ENCODE data around the gene EGFR. TPM values are rescaled to one million over a fixed set of nuclear protein-coding genes. Genes with fewer than 3 reads are reported as not detected.
"Not testable (repeated sequence)": the region's sequence is repeated elsewhere in the genome, so short reads cannot be mapped to it uniquely, and the experiment has no call there.

Gene EGFR
- total RNA-seq, 2 experiments from 2014 or later: not detected

GRCh38 chr7:55035410-55035809, 16.6 kb downstream of the EGFR start:
- not testable (repeated sequence) for H3K4me1 Mint-ChIP-seq

DNA sequence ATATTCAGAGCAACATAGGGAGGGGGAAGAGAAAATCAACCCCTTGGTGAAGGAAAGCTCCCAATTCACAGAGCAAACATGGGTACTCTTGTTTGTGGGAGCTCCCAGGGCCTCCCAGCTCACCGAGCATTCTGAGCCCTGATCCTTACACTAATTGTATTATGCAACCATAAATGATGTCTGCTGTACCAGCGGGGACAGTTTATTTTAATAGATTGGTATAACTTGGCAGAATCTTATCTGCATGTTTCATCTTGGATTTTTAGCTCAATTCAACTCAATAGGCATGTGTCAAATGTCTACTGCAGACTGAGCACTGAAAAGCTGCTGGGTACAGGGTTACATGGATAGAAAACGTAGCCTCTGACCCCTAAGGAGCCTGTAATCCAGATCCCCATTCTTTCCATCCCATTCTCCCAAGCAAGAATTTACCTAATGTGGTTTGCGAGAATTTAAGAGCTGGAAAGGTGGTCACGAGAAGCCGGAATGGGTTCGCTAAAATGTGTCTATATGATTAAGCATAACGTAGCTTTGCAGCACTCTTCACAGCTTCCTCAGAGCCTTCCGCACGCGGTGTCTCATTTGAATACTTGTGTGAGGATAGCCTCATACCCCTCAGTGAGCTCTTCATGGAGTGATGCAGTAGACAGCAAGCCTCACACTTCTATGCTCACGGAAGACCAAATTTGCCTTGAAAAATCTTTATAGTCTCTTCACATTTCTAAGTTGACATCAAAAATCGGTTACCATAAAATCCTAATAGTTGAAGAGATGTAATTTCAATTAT, 18.3 kb downstream of the EGFR start:
- no peak overlapping the region for H3K4me3 Mint-ChIP-seq
- CTCF ChIA-PET: no interaction called here
- H3K27me3 Mint-ChIP-seq: peaks cover 7% of the 10 kb centered on the region
- H3K27ac Mint-ChIP-seq: no peak overlapping the region
- H3K9me3 Mint-ChIP-seq (ENCODE audit: low read depth): no peaks in the 10 kb centered on the region
- no peak for DNase-seq
- no peak for ATAC-seq
- H3K4me1 Mint-ChIP-seq: no peaks in the 10 kb centered on the region
- H3K36me3 Mint-ChIP-seq: no peaks in the 10 kb centered on the region

More at GRCh38 chr7:55035410-55035809, 16.6 kb downstream of the EGFR start:
- H3K9me3 Mint-ChIP-seq (ENCODE audit: low read depth); DNase-seq; H3K4me3 Mint-ChIP-seq; H3K36me3 Mint-ChIP-seq; CTCF ChIA-PET; H3K27ac Mint-ChIP-seq; ATAC-seq: not testable (repeated sequence)
- H3K27me3 Mint-ChIP-seq: peaks cover 17% of the 10 kb centered on the region

- Mint-ChIP-seq H3K9me3 (ENCODE audit: low read depth) (no peaks in the 10 kb centered on the region), H3K36me3 (no peaks in the 10 kb centered on the region), H3K4me3 (no peak overlapping the region), H3K4me1 (no peaks in the 10 kb centered on the region), H3K27me3 (peaks cover 3% of the 10 kb centered on the region), H3K27ac (no peak overlapping the region)
- no peak for ATAC-seq
- DNase-seq: no peak
- CTCF ChIA-PET: no interaction called here
Observed at GRCh38 chr7:55043691-55044370, 25.0 kb downstream of the EGFR start.

- no peaks in the 10 kb centered on the region for H3K36me3 Mint-ChIP-seq
- DNase-seq: no peak
- no peak for ATAC-seq
- no peak overlapping the region for H3K4me3 Mint-ChIP-seq
- no peak overlapping the region for H3K27ac Mint-ChIP-seq
- H3K9me3 Mint-ChIP-seq (ENCODE audit: low read depth): no peaks in the 10 kb centered on the region
- CTCF ChIA-PET: no interaction called here
- peaks cover under 1% of the 10 kb centered on the region for H3K27me3 Mint-ChIP-seq
- no peaks in the 10 kb centered on the region for H3K4me1 Mint-ChIP-seq
Observed at GRCh38 chr7:55044371-55044717, 25.5 kb downstream of the EGFR start.

DNA sequence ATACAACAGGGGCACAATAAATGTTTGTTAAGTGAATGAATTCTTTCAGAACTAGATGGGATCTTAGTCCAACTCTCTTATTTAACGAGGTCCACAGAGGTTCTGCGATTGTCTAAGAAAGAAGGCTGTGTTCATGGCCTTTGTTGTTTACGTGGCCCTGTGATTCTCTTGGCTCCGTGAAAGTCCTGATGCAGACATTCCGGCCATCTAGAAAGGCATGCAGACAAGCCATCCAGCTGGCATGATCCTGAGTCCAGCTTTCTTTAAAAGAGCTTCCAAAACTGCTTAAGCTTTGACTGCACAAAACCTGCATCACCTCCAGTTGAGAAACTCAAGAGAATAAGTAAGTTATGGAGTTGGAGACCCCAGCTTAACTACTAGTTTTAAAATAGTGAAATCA, 26.0 kb downstream of the EGFR start:
- no peaks in the 10 kb centered on the region for H3K9me3 Mint-ChIP-seq (ENCODE audit: low read depth)
- no peaks in the 10 kb centered on the region for H3K36me3 Mint-ChIP-seq
- H3K4me3 Mint-ChIP-seq: no peak overlapping the region
- H3K4me1 Mint-ChIP-seq: no peaks in the 10 kb centered on the region
- ATAC-seq (no peak), DNase-seq (no peak)
- CTCF ChIA-PET: no interaction called here
- H3K27me3 Mint-ChIP-seq: no peaks in the 10 kb centered on the region
- no peak overlapping the region for H3K27ac Mint-ChIP-seq

DNA sequence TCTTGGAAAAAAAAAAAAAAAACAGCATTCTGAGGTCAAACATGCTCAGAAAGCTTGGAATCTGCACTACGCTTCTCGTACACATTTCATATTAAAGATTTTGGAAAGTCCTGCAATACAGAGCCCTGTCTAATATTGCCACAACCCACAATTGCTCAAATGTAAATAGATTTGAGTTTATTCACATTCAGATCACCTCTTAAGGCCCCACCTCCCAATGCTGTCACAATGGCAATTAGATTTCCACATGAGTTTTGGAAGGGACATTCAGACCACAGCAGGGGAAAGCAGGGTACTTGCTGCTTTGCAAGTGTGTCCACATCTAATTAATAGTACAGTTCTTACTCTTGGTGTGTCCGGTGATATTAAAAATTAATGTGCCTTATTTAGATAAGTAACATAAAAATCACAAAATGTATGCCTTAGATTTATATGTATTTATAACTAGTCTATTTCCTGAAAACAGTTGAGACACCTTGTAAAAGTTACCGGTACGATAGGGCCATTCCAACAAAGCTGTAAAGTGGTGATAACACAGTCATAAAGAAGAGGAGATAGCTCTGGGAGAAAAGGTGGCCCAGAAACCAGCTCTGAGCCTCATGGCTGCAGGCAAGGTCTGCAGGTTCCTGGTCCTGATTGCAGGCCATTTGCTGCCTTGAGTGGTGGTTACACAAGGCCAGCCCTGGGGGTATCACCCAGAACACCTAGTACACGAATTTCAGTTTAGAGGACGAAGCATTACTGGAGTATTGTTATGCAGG, 27.9 kb downstream of the EGFR start:
- Mint-ChIP-seq H3K9me3 (ENCODE audit: low read depth) (no peaks in the 10 kb centered on the region), H3K4me1 (no peaks in the 10 kb centered on the region), H3K36me3 (no peaks in the 10 kb centered on the region), H3K4me3 (no peak overlapping the region), H3K27ac (no peak overlapping the region), H3K27me3 (no peaks in the 10 kb centered on the region)
- DNase-seq (no peak), ATAC-seq (no peak)
- CTCF ChIA-PET: no interaction called here

GRCh38 chr7:55048221-55048859, 29.5 kb downstream of the EGFR start:
- DNase-seq (no peak), ATAC-seq (no peak)
- Mint-ChIP-seq H3K4me1 (no peaks in the 10 kb centered on the region), H3K4me3 (no peak overlapping the region), H3K9me3 (ENCODE audit: low read depth) (no peaks in the 10 kb centered on the region), H3K27ac (no peak overlapping the region), H3K36me3 (no peaks in the 10 kb centered on the region), H3K27me3 (no peaks in the 10 kb centered on the region)
- CTCF ChIA-PET: no interaction called here

DNA sequence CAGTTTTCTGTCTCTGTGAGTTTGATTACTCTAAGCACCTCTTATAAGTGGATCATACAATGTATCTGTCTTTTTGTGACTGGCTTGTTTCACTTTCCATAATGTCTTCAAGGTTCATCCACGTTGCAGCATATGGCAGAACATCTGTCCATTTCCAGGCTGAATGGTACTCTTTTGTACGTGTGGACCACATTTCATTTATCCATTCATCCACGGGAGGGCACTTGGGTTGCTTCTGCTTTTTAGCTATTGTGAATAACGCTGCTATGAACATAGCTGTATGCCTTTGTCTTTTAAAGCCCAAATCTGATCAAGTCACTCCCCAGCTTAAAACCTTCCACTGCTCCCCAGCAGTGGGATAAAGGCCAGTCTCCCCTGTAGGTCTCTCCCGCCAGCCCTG, 31.5 kb downstream of the EGFR start:
- ATAC-seq (no peak), DNase-seq (no peak)
- Mint-ChIP-seq H3K27me3 (no peaks in the 10 kb centered on the region), H3K36me3 (no peaks in the 10 kb centered on the region), H3K4me3 (no peak overlapping the region), H3K27ac (no peak overlapping the region), H3K9me3 (ENCODE audit: low read depth) (no peaks in the 10 kb centered on the region), H3K4me1 (no peaks in the 10 kb centered on the region)
- CTCF ChIA-PET: no interaction called here

DNA sequence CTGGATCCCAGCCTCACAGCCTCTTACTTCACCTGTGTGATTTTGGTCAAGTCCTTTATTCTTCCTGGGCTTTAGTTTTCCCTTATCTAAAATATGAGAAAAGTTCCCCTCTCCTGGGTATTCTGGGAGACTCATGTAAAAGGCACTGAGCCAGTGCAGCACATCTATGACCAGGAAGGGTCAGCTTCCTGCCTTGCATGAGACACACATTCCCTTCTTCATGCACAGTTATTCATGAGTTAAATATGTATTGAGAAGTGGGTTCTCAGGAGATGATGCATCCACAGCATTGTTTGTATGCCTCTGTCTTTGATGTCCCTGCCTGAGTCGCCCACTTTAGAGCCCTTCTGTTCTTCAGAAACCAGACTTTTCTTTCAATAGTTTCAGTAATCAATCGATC, 33.3 kb downstream of the EGFR start:
- H3K27me3 Mint-ChIP-seq: no peaks in the 10 kb centered on the region
- H3K4me3 Mint-ChIP-seq: no peak overlapping the region
- DNase-seq (no peak), ATAC-seq (no peak)
- H3K27ac Mint-ChIP-seq: no peak overlapping the region
- CTCF ChIA-PET: no interaction called here
- H3K4me1 Mint-ChIP-seq: no peaks in the 10 kb centered on the region
- no peaks in the 10 kb centered on the region for H3K36me3 Mint-ChIP-seq
- no peaks in the 10 kb centered on the region for H3K9me3 Mint-ChIP-seq (ENCODE audit: low read depth)

GRCh38 chr7:55052741-55053427, 34.1 kb downstream of the EGFR start:
- H3K36me3 Mint-ChIP-seq: no peaks in the 10 kb centered on the region
- CTCF ChIA-PET: no interaction called here
- H3K9me3 Mint-ChIP-seq (ENCODE audit: low read depth): no peaks in the 10 kb centered on the region
- H3K27ac Mint-ChIP-seq: no peak overlapping the region
- H3K27me3 Mint-ChIP-seq: no peaks in the 10 kb centered on the region
- DNase-seq (no peak), ATAC-seq (no peak)
- H3K4me1 Mint-ChIP-seq: no peaks in the 10 kb centered on the region
- no peak overlapping the region for H3K4me3 Mint-ChIP-seq

DNA sequence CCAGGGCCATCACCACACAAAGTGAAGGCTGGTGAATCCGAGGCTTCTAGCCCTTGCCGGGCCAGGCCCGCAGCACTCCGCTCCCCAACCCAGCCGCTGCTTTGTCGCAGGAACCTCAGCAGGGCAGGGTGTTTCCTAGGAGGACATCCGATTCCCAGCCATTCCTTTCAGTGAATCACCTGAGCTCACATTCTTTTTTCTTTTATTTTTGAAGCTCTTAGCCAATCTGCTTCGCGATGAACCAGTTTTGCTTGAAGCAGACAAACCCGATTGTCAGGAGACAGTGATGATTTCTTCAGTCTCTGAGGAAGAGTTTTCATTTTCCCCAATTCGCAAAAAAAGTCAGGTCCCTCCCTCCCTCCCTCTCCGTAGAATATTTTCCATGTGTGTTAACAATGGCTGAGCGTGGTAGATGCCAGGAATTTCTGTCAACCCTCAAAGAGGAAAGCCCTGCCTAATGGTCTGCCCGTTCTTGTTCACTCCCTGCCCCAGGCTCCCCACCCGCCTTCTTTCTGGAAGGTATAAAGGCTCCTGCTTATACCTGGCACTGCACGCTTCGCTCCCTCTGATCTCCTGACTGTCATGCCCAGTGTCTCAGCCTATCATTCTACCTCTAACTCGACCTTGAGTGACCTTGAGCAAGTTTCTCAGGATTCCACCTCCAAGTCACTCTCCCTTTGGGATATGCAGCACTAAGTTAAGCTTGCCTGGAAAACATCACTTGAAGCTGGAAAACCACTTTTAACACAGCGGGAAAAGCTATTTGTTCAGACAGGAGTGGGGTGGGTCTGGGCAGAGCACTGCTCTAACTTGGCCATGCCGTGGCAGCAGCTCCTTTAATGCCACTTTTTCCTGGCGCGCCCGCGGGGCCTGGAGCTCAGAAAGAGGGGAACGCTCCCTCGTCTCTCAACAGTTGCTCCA, 35.1 kb downstream of the EGFR start:
- no peaks in the 10 kb centered on the region for H3K4me1 Mint-ChIP-seq
- H3K9me3 Mint-ChIP-seq (ENCODE audit: low read depth): no peaks in the 10 kb centered on the region
- CTCF ChIA-PET: no interaction called here
- ATAC-seq: no peak
- no peak overlapping the region for H3K27ac Mint-ChIP-seq
- DNase-seq: no peak
- no peaks in the 10 kb centered on the region for H3K27me3 Mint-ChIP-seq
- no peak overlapping the region for H3K4me3 Mint-ChIP-seq
- H3K36me3 Mint-ChIP-seq: no peaks in the 10 kb centered on the region

GRCh38 chr7:55054758-55055157, 35.9 kb downstream of the EGFR start:
- H3K27me3 Mint-ChIP-seq: no peaks in the 10 kb centered on the region
- H3K27ac Mint-ChIP-seq: no peak overlapping the region
- DNase-seq (no peak), ATAC-seq (no peak)
- no peaks in the 10 kb centered on the region for H3K4me1 Mint-ChIP-seq
- no peak overlapping the region for H3K4me3 Mint-ChIP-seq
- CTCF ChIA-PET: no interaction called here
- H3K36me3 Mint-ChIP-seq: no peaks in the 10 kb centered on the region
- no peaks in the 10 kb centered on the region for H3K9me3 Mint-ChIP-seq (ENCODE audit: low read depth)

All from activated CD8-positive, alpha-beta memory T cell treated with anti-CD3 and anti-CD28 coated beads, Interleukin-2, amount 10 ng/mL, durations not matched to agents 7 days and 5 days (primary cell).